IPS DF 4.7 (cell line): ENCODE measurements around the gene SDCCAG8.

Experiments used
- DNase-seq: peaks from one replicate; pipeline ENCODE4 v3.0.0-alpha.2; 2013; ENCODE audit warnings: low spot score; ENCODE audit errors: extremely low read depth

Gene SDCCAG8

GRCh38 chr1:243281672-243282071 lies 25.8 kb downstream of the SDCCAG8 start:
- DNase-seq = no peak

GRCh38 chr1:243286409-243287122 lies 30.7 kb downstream of the SDCCAG8 start:
- no peak for DNase-seq

DNA sequence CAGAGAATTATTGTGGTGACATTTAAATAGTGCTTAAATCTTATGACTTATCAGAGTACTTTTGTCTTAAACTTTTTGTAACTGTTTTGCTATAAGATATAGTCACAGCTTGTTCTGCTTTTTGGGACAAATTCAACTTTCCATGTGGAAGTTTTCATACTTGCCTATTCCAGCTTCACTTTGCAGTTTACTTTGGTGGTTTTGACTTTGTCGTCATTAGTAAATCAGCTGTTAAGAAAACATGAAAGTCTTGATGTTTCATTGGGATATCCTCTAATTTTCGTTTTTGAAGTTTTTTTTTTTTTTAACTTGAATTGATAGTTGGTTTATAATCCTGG lies 31.3 kb downstream of the SDCCAG8 start:
- no peak for DNase-seq

GRCh38 chr1:243287652-243288051 lies 31.8 kb downstream of the SDCCAG8 start:
- DNase-seq = no peak

GRCh38 chr1:243288062-243288461 lies 32.2 kb downstream of the SDCCAG8 start:
- DNase-seq = no peak

DNA sequence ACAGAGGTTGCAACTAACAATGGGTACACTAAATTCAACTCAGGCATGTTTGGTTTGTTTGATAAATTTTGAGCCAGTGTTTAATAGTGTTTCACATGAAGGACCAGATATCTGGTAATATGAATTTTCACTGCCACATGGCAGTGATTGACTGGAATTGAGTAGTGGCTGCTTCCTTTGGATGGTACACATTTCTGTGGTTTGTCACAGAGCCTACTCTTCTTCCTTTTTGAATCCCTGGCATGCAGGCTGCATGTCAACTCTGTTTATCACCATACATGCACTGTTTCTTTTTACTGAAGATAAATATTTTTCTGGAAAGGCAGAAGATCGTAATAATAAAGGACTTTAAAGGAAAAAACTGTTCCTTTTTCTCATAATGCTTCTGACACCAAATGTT lies 35.5 kb downstream of the SDCCAG8 start:
- no peak for DNase-seq

- no peak for DNase-seq
Observed at GRCh38 chr1:243292117-243292516, 36.3 kb downstream of the SDCCAG8 start.

DNA sequence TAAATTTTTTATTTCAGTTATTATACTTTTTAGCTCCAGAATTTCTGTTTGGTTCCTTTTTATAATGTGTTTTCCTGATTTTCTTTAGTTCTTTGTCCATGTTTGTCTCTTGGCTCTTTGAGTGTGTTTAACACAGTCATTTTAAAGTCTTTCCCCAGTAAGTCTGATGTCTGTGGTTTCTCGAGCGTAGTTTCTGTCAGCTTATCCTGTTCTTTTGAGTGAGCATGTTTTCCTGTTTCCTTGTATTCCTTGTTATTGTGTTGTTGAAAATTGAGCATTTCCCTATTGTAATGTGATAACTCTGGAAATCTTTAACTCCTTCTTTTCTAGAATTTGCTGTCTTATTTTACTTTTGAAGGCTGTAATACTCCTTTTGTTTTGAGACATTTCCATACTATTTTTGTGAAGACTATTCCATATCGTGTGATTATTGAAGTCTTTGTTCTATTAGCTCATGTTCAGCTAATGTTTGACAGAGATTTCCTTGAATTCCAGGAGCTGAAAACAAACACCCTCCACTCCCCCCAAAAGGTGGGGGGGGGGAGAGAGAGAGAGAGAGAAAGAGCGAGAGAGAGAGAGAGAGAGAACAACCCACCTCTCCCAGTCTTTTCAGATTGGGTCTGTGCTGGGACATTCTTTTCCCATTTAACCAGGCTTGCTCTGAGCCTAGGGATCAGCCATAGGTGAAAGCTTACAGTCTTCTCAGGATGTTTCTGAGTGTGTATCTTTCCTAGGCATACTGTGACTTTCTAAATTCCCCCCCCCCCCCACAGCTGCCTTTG lies 38.3 kb downstream of the SDCCAG8 start:
- DNase-seq = no peak

- no peak for DNase-seq
Observed at GRCh38 chr1:243294723-243295121, 38.9 kb downstream of the SDCCAG8 start.

GRCh38 chr1:243299069-243299468 lies 43.2 kb downstream of the SDCCAG8 start:
- no peak for DNase-seq

GRCh38 chr1:243301059-243301458 lies 45.2 kb downstream of the SDCCAG8 start:
- DNase-seq = no peak

DNA sequence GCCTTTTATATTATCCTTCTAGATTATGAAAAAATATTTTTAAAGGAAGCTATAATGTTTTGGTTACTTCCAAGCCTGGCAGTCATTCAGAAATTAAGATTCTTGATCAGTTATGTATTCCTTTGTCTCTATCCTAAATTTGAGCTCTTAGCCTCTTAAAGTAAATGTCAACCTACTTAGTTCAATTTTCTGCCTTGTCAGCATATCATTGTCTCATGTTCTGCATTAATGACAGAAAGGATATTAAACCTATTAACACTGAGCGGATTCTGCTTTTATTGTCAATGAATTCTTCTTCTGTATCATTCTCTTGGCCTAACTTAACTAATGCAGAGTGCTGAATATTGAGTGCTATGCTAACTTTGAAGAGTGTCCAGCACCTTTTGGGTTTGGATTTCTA lies 56.0 kb downstream of the SDCCAG8 start:
- no peak for DNase-seq

- no peak for DNase-seq
Observed at GRCh38 chr1:243312952-243313634, 57.3 kb downstream of the SDCCAG8 start.

GRCh38 chr1:243313635-243314536 lies 58.0 kb downstream of the SDCCAG8 start:
- DNase-seq = no peak

DNA sequence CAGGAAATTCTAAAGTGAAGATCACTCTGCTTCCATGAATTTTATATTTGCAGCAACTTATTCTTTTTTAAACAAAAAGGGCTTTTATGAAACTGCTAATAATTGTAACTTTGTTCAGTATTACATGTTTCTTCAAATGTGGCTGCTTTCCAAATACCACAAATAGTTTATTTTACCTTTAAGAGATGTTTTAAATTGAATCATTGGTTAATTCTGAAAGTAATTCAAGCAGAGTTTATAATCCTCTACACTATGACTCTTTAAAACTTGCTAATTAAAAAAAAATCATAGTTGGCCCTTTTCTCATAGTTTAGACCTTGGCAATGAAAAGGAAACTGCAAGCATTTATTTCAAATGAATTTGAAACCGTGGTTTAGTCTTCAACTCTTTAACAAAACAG lies 59.6 kb downstream of the SDCCAG8 start:
- DNase-seq = no peak

GRCh38 chr1:243315893-243316292 lies 60.1 kb downstream of the SDCCAG8 start:
- DNase-seq = no peak

GRCh38 chr1:243316366-243316989 lies 60.6 kb downstream of the SDCCAG8 start:
- DNase-seq = no peak

GRCh38 chr1:243320224-243320623 lies 64.4 kb downstream of the SDCCAG8 start:
- no peak for DNase-seq

- no peak for DNase-seq
Observed at GRCh38 chr1:243322326-243322725, 66.5 kb downstream of the SDCCAG8 start.

DNA sequence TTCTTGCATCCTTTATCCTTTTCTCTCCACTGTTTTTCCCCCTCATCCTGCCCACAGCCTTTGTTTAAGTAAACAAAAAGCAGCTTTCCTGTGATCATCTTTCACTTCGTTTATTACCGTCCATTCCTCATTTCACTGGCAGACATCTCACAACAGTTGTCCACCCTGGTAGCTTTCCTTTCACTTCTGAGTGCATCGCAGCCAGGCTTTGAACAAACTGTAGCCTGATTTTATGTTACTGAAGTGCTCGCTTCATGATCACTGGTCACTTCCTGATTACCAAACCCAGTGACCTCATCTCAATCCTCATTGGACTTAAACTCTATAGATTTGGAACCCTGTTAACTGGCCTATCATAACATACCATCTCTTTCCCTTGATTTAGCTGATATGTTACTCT lies 67.7 kb downstream of the SDCCAG8 start:
- no peak for DNase-seq

DNA sequence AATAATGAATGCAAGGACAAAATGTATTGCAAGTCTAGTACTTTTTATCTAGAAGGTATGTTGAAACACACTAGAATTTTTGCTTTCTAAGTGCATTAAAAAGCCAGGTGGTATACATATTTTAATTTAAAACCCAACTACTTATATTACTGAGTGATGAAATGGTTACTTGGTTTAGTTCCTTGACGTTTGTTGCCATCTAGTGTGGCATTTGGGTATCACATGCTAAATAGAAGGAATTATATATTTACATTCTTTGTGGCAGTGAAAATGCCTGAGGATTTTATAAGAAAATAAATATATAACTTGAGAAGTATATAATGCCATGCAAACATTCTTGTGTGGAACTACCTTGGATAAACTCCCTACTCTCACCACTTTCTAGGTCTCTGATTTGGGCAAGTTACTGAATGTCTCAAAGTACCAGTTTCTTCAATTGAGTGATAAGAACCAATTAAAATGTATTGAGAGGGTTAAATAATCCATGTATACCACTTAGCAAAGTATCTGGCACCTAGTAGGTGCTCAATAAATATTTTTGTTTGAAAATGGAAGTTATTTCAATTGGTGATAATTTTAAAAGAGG lies 69.6 kb downstream of the SDCCAG8 start:
- DNase-seq = no peak
